Measurements from ENCODE around the gene BCL2L1.

DNA sequence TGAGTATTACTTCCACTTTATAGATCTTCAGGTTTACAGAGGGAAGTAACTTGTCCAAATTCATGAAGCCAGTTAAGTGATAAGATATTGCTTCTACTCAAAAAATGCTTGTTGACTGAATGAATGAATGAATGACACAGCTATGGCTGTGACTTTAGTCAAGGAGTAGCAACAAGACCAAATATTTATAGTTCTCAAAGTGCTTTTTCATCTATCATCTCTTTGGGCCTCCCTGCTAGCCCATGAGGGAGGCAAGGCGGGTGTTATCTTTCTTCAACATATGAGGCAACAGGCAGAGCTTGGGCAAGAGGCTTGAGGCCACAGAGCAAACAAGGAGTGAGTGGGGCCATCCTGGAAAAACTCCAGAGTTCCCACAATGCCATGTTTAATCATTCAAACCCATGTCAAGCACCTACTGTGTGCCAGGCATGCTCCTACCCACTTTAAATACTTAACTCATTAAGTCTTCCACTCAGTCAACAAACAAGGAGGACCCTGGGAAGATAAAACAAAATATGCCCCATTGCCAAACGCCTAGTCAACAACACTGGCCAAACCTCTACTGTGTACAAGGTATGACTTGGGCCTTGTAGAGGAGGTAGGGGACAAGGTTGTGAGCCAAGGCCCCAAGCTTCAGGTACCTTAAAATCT is 15.9 kb downstream of the BCL2L1 start:
- TF ChIP-seq, protein P1, sequence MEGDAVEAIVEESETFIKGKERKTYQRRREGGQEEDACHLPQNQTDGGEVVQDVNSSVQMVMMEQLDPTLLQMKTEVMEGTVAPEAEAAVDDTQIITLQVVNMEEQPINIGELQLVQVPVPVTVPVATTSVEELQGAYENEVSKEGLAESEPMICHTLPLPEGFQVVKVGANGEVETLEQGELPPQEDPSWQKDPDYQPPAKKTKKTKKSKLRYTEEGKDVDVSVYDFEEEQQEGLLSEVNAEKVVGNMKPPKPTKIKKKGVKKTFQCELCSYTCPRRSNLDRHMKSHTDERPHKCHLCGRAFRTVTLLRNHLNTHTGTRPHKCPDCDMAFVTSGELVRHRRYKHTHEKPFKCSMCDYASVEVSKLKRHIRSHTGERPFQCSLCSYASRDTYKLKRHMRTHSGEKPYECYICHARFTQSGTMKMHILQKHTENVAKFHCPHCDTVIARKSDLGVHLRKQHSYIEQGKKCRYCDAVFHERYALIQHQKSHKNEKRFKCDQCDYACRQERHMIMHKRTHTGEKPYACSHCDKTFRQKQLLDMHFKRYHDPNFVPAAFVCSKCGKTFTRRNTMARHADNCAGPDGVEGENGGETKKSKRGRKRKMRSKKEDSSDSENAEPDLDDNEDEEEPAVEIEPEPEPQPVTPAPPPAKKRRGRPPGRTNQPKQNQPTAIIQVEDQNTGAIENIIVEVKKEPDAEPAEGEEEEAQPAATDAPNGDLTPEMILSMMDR (conservative IDR thresholded peaks at IDR 0.05 in 1 of 2, IDR thresholded peaks at IDR 0.05 in 1 of 2; ENCODE audit: low read depth in 1 of 2, low read length in 2 of 2), result no peak
- no peak for TF ChIP-seq EZH2 (IDR thresholded peaks at IDR 0.05; ENCODE audit: low read length, missing control alignments)
